Astrocyte of the cerebellum (primary cell): Measurements from ENCODE around the gene SHROOM4.

Experiments used
- DNase-seq: peaks from one replicate; pipeline ENCODE4 v3.0.0-alpha.2; 2011; ENCODE audit warnings: low read depth
- H3K4me3 ChIP-seq: 2 replicates; pipeline ENCODE4 v1.5.1; 2011; ENCODE audit warnings: mild to moderate bottlenecking, low read depth, low read length, moderate library complexity
- CTCF ChIP-seq: IDR thresholded peaks from 2 replicates; pipeline ENCODE4 v1.5.1; 2012; ENCODE audit warnings: low read length, low read depth, moderate library complexity, mild to moderate bottlenecking; ENCODE audit errors: missing control alignments
- in situ Hi-C: cut with HindIII; loops from 2 replicates; pipeline ENCODE4 v1.10.0; 2017; ENCODE audit warnings: low sequenced_read_pairs

Gene SHROOM4

GRCh38 chrX:50771382-50771781 lies 42.6 kb downstream of the SHROOM4 start:
- in situ Hi-C loops: no loop called here
- no peak overlapping the region for H3K4me3 ChIP-seq
- no peak for TF ChIP-seq CTCF
- DNase-seq: no peak

- in situ Hi-C loops: no loop called here
- DNase-seq: peak; percentile 18
Observed at GRCh38 chrX:50770702-50771101, 43.3 kb downstream of the SHROOM4 start.

GRCh38 chrX:50769389-50770063 lies 44.5 kb downstream of the SHROOM4 start:
- no peak overlapping the region for H3K4me3 ChIP-seq
- in situ Hi-C loops: no loop called here
- no peak for DNase-seq
- TF ChIP-seq CTCF: no peak

More at GRCh38 chrX:50770702-50771101, 43.3 kb downstream of the SHROOM4 start:
- no peak overlapping the region for H3K4me3 ChIP-seq
- TF ChIP-seq CTCF: no peak

GRCh38 chrX:50768801-50769200 lies 45.2 kb downstream of the SHROOM4 start:
- DNase-seq: no peak
- in situ Hi-C loops: no loop called here
- no peak for TF ChIP-seq CTCF
- no peak overlapping the region for H3K4me3 ChIP-seq

GRCh38 chrX:50765986-50766385 lies 48.0 kb downstream of the SHROOM4 start:
- DNase-seq: no peak
- TF ChIP-seq CTCF: no peak
- in situ Hi-C loops: no loop called here
- H3K4me3 ChIP-seq: no peak overlapping the region

- no peak for DNase-seq
- in situ Hi-C loops: no loop called here
- TF ChIP-seq CTCF: no peak
Observed at GRCh38 chrX:50762578-50762977, 51.4 kb downstream of the SHROOM4 start.

GRCh38 chrX:50756276-50756675 lies 57.7 kb downstream of the SHROOM4 start:
- TF ChIP-seq CTCF: no peak
- H3K4me3 ChIP-seq: no peak overlapping the region
- DNase-seq: no peak
- in situ Hi-C loops: no loop called here

More at GRCh38 chrX:50762578-50762977, 51.4 kb downstream of the SHROOM4 start:
- H3K4me3 ChIP-seq: no peak overlapping the region
